GM21786 (cell line): ENCODE data around the gene ITPRIPL2.

Source experiments
- ATAC-seq: cut with Tn5 transposase; IDR thresholded peaks from one replicate; pipeline ENCODE4 v1.9.1; 2021; ENCODE audit not compliant: unreplicated experiment

ITPRIPL2 gene

DNA sequence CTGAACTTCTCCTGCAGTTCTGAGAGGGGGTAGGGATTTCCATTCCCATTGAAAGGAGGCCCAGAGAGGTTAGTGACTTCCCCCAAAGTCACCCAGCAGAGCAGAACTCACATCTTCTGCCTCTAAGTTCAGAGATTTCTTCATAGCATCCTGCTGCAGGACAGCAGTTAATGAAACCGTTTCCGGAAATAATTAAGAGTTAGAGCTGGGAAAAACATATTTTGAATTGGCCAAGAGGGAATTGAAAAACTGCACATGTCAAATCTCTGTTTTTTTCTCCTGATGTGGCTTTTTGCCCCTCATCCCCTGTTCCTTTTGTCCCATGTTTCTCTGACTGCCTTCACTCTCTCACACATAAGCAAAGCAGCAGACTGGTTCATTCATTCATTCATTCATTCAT, 26.6 kb downstream of the ITPRIPL2 start:
- no peak for ATAC-seq

GRCh38 chr16:19142939-19143598, 29.3 kb downstream of the ITPRIPL2 start:
- ATAC-seq, result no peak

GRCh38 chr16:19143599-19143956, 29.8 kb downstream of the ITPRIPL2 start:
- ATAC-seq, result no peak

DNA sequence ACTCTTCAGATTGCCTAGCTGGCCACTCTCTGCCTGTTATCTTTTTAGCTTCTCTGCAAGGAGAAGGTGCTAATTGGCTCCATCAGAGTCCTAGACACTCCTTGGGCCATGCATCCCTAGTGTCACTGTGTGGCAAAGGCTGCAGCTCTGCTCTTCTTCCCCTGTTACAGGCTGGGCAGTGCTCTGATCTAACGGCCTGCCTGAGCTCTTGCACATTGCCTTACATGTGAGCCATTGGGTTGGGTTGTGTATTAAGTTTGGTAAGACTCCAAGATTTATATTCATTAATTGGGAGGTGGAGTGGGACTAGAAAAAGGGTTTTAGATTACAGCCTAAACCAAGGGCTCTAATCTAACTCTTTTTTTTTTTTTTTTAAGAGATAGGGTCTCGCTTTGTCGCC, 31.2 kb downstream of the ITPRIPL2 start:
- ATAC-seq, result no peak

GRCh38 chr16:19147126-19147525, 33.4 kb downstream of the ITPRIPL2 start:
- ATAC-seq, result no peak

- no peak for ATAC-seq
These were observed 33.9 kb downstream of the ITPRIPL2 start for GRCh38 chr16:19147627-19148026.

- no peak for ATAC-seq
These were observed 34.4 kb downstream of the ITPRIPL2 start for GRCh38 chr16:19148189-19148588.

GRCh38 chr16:19151310-19151709, 37.5 kb downstream of the ITPRIPL2 start:
- no peak for ATAC-seq

GRCh38 chr16:19152042-19152441, 38.3 kb downstream of the ITPRIPL2 start:
- ATAC-seq, result no peak

GRCh38 chr16:19153876-19154275, 40.1 kb downstream of the ITPRIPL2 start:
- no peak for ATAC-seq

DNA sequence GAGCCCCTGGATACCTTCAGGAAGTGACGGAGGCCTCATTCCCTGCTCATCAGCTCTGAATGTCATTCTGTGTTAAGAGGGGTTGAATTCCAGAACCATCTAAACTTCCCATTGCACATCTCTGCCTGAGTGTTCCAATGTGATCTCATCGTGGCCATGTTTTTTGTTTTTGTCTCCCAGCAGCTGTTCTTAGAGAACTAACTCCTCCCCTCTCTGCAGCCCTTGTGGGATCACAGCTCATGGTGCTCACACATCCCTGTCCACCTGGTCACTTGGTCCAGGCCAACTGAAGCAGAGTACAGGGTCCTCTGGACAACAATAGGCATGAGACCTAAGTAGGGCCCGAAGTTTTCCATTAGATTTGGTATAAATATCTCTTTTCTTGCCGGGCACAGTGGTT, 48.3 kb downstream of the ITPRIPL2 start:
- no peak for ATAC-seq

DNA sequence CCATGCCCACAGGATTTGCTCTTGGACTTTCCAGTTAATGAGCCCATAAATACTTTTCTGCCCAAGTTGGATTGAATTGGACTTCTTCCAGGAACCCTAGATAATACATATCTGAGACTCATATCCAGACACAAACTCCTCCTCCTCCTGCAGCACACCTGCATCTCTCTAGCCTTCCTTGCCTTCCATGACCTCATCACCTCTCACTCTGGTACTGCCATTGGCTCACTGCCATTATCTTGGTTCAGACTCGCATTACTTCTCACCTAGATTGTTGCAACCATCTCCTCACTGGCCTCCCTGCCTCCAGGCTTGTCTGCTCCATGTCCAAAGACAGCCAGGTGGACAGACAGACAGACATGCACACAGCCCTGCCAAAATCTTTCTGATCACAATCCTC, 49.5 kb downstream of the ITPRIPL2 start:
- no peak for ATAC-seq

DNA sequence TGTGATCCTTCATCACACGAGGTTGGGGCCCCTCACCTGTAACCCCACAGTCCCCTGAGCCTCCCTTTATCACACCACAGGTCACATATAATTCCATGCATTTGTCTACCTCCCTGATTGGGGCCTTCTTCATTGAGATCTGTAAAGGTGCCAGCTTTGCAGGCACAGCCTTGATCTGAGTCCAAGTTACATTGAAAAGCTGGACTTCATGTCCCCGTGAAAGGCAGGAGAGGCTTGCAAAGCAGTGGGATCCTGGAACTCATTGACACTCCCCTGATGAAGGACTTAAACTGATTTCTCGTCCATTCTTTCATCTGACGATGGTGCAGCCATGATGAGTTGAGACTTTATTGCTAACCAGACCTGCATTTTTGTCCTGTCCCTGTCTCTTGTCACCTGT, 50.5 kb downstream of the ITPRIPL2 start:
- no peak for ATAC-seq

DNA sequence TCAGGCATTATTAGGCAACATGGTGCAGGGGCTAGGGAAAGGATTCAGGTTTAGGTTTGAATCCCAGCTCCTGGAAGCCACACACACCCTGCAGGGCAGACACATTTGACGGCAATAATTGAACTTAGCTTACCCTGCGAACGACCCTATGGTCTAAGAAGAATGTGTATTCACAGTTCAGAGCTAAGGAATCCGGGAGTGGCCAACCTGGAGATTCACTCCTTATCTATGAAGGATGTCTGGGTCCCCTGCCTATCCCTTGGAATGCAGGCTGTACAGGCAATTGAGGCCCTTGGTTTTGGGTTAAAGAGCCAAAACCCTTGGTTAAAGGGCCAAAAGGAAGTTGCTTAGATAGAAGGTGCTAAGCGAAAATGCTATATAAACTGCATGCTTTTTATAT, 51.3 kb downstream of the ITPRIPL2 start:
- no peak for ATAC-seq

- ATAC-seq, result no peak
These were observed 52.7 kb downstream of the ITPRIPL2 start for GRCh38 chr16:19166500-19166899.

GRCh38 chr16:19167710-19168370, 54.1 kb downstream of the ITPRIPL2 start, which contains the start of gene SYT17:
SYT17 (plus strand) TSS chr16:19168240; CDS start chr16:19168647, 407 bp downstream.
- ATAC-seq, result peak; percentile 53

- no peak for ATAC-seq
These were observed 54.8 kb downstream of the ITPRIPL2 start for GRCh38 chr16:19168371-19169081.

- ATAC-seq, result no peak
These were observed 55.4 kb downstream of the ITPRIPL2 start for GRCh38 chr16:19169082-19169639.

DNA sequence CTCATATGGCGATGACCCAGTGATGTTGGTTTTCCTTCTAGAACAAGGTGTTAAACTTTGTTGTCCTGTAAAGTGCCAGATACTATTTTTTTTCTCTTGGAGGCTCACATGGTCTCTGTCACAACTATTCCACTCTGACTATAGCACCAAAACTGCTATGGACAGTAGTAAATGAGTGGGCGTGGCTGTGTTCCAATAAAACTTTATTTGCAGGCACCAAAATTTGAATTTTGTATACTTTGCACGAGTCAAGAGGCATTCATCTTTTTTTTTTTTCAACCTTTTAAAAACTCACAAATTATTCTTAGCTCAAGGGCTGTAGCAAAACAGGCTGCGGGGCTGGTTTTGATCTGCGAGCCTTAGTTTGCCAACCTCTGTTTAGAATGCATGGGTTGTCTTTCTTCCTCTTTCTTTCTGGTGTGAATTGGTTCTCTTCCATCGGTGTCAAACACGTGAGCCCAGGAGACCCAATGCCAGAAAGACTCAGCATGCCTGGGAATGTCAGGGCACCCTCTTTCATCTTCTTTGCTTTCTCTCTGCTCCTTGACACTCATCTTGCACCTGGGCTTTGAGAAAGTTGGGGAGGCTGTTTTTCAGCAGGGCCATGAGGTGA, 56.4 kb downstream of the ITPRIPL2 start:
- ATAC-seq, result no peak
